B cell (primary cell): ENCODE measurements around the gene CEP164. TPM values are rescaled to one million over a fixed set of nuclear protein-coding genes. Genes with fewer than 3 reads are reported as not detected.

ENCODE experiments used
- ATAC-seq: fragments of 200-7000 bp; cut with Tn5 transposase; one replicate; pipeline ENCODE4 v1.10.0; 2021; ENCODE audit warnings: low read depth, mild to moderate bottlenecking, moderate number of reproducible peaks, moderate library complexity
- CTCF ChIA-PET: fragments of 350-600 bp; sonication (Branson Sonifier 250); formaldehyde crosslinking; loops from one replicate; lab custom pipeline; 2021; ENCODE audit warnings: antibody characterized with exemption, inconsistent platforms; lab: Charles Lee
- POLR2A ChIA-PET: fragments of 350-600 bp; sonication (Branson Sonifier 250); formaldehyde crosslinking; loops from one replicate; lab custom pipeline; 2021; ENCODE audit warnings: antibody characterized with exemption; lab: Charles Lee
- DNase-seq: peaks from one replicate; pipeline ENCODE4 v3.0.0; 2013
- H2AFZ ChIP-seq: 2 replicates; pipeline ENCODE4 v1.6.1; 2012; ENCODE audit warnings: mild to moderate bottlenecking, low read depth, low read length; ENCODE audit not compliant: insufficient read depth, poor library complexity, severe bottlenecking
- H3K27ac ChIP-seq, 2 donors: 1 replicate in 1 of 2; 2 replicates in 1 of 2; pipeline ENCODE4 v1.5.1; 2012 to 2013; ENCODE audit warnings: low read length in 2 of 2, mild to moderate bottlenecking in 2 of 2, moderate library complexity in 1 of 2
- H3K27me3 ChIP-seq, 4 experiments: fragments of 200-600 bp in 1 of 4; sonication (generic) in 1 of 4; replicated peaks in 1 of 4; 1 replicate in 2 of 4; 2 replicates in 2 of 4; pipeline versions ENCODE4 v1.6.1 to v1.7.0; 2013 to 2016; ENCODE audit warnings: low read length in 3 of 4, mild to moderate bottlenecking in 2 of 4, mixed read lengths in 1 of 4, moderate library complexity in 1 of 4; ENCODE audit not compliant: insufficient read depth in 4 of 4, control insufficient read depth in 3 of 4; ENCODE audit errors: control extremely low read depth in 1 of 4
- H3K36me3 ChIP-seq, 2 experiments: replicated peaks in 1 of 2; 1 replicate in 1 of 2; 2 replicates in 1 of 2; pipeline versions ENCODE4 v1.6.1 to v1.7.1; 2013; ENCODE audit warnings: low read length in 1 of 2; ENCODE audit not compliant: insufficient read depth in 2 of 2, control insufficient read depth in 1 of 2; ENCODE audit errors: control extremely low read depth in 1 of 2, extremely low read depth in 1 of 2
- H3K4me1 ChIP-seq, 2 donors: fragments of 200-600 bp in 1 of 2; sonication (generic) in 1 of 2; 1 replicate in 1 of 2; 2 replicates in 1 of 2; pipeline versions ENCODE4 v1.5.1 to v1.6.1; 2013 to 2017; ENCODE audit warnings: low read length in 2 of 2; ENCODE audit not compliant: control insufficient read depth in 2 of 2, insufficient read depth in 2 of 2
- H3K4me2 ChIP-seq: replicated peaks from 2 replicates; pipeline ENCODE3; 2012; ENCODE audit warnings: mild to moderate bottlenecking, low read depth, low read length; ENCODE audit not compliant: poor library complexity, severe bottlenecking
- H3K4me3 ChIP-seq, 5 experiments: fragments of 200-600 bp in 1 of 5; sonication (generic) in 1 of 5; 1 replicate in 3 of 5; 2 replicates in 2 of 5; pipeline versions ENCODE4 v1.5.1 to v1.7.0; 2011 to 2016; ENCODE audit warnings: low read length in 4 of 5, mild to moderate bottlenecking in 4 of 5, low read depth in 2 of 5, control low read depth in 1 of 5, moderate library complexity in 1 of 5; ENCODE audit not compliant: insufficient read depth in 1 of 5; ENCODE audit errors: control extremely low read depth in 1 of 5, extremely low read depth in 1 of 5
- H3K79me2 ChIP-seq: fragments of 200-600 bp; sonication (generic); one replicate; pipeline ENCODE4 v1.6.0; 2016; ENCODE audit warnings: low read length; ENCODE audit not compliant: control insufficient read depth, insufficient read depth
- H3K9ac ChIP-seq: fragments of 200-600 bp; sonication (generic); 2 replicates; pipeline ENCODE4 v1.6.1; 2017; ENCODE audit warnings: mild to moderate bottlenecking, low read length, moderate library complexity
- H3K9me3 ChIP-seq, 3 donors: one replicate each; pipeline versions ENCODE4 v1.6.1 to v1.7.1; 2013; ENCODE audit warnings: low read length in 2 of 3; ENCODE audit not compliant: control insufficient read depth in 2 of 3, insufficient read depth in 1 of 3; ENCODE audit errors: control extremely low read depth in 1 of 3
- H4K20me1 ChIP-seq: 2 replicates; pipeline ENCODE4 v1.6.0; 2012; ENCODE audit warnings: mild to moderate bottlenecking, low read length; ENCODE audit not compliant: insufficient read depth, control insufficient read depth, poor library complexity, severe bottlenecking
- H3K27ac Mint-ChIP-seq: one replicate; pipeline ENCODE4 v1.8.0; 2021; ENCODE audit warnings: mixed read lengths
- H3K27me3 Mint-ChIP-seq: one replicate; pipeline ENCODE4 v1.8.0; 2021; ENCODE audit warnings: mixed read lengths
- H3K4me1 Mint-ChIP-seq: one replicate; pipeline ENCODE4 v1.8.0; 2021; ENCODE audit warnings: mixed read lengths
- H3K4me3 Mint-ChIP-seq: one replicate; pipeline ENCODE4 v1.8.0; 2021; ENCODE audit warnings: mixed read lengths
- H3K9me3 Mint-ChIP-seq: one replicate; pipeline ENCODE4 v1.8.0; 2022; ENCODE audit warnings: mixed read lengths; ENCODE audit not compliant: insufficient read depth
- EZH2 ChIP-seq: IDR thresholded peaks from 2 replicates; pipeline ENCODE4 v1.6.1; 2012; ENCODE audit warnings: borderline replicate concordance, low read depth, mild to moderate bottlenecking, moderate library complexity, low read length; ENCODE audit not compliant: insufficient read depth, poor library complexity, severe bottlenecking
- WGBS: methylation state at CpG from one replicate; pipeline ENCODE4 v1.1.5; 2013; ENCODE audit warnings: missing lambda C conversion rate; ENCODE audit not compliant: insufficient coverage; 5-methylcytosine and 5-hydroxymethylcytosine counted together
- intact Hi-C: fragments of 100-400 bp; cut with micrococcal nuclease; formaldehyde crosslinking; loops from one replicate; pipeline ENCODE4 v1.10.0; 2022
- polyA plus RNA-seq: library from polyadenylated mRNA; depleted of rRNA; stranded (reverse); fragments of >200 nt; gene quantifications from 2 replicates; pipeline ENCODE4 v1.2.3, GENCODE V29; 2012
- total RNA-seq, 2 donors: library from RNA; stranded (reverse); fragments of 120-200 nt in 1 of 2; gene quantifications; 1 replicate in 1 of 2; 2 replicates in 1 of 2; pipeline versions ENCODE4 v1.2.3 to v1.2.4, GENCODE V29; 2013 to 2022
- TF ChIP-seq, protein P1 (sequence below): fragments of 200-600 bp; IDR thresholded peaks from one replicate; pipeline ENCODE4 v1.8.0; 2022; ENCODE audit warnings: antibody characterized with exemption, mild to moderate bottlenecking

Gene CEP164
- total and polyA plus RNA-seq, 2 donors (not counting 1 experiment from before 2014, with no cell fraction given): 31.5 to 54.8 TPM

GRCh38 chr11:117433717-117434116 is 106.1 kb downstream of the CEP164 start:
- no peaks in the 10 kb centered on the region for H3K9me3 Mint-ChIP-seq
- H3K27ac Mint-ChIP-seq: no peak overlapping the region
- Histone ChIP-seq H3K79me2 (no peaks in the 10 kb centered on the region), H3K27ac (no peak overlapping the region), H3K4me3 (no peak overlapping the region), H3K36me3 (no peaks in the 10 kb centered on the region), H3K4me1 (no peaks in the 10 kb centered on the region), H2AFZ (no peak overlapping the region), H3K9ac (no peak overlapping the region), H3K4me2 (no peak overlapping the region), H3K27me3 (peaks cover 0 to 7% (median 0%) of the 10 kb centered on the region in 4 experiments), H4K20me1 (no peaks in the 10 kb centered on the region), H3K9me3 (no peaks in the 10 kb centered on the region)
- TF ChIP-seq EZH2: no peak
- TF ChIP-seq, protein P1, sequence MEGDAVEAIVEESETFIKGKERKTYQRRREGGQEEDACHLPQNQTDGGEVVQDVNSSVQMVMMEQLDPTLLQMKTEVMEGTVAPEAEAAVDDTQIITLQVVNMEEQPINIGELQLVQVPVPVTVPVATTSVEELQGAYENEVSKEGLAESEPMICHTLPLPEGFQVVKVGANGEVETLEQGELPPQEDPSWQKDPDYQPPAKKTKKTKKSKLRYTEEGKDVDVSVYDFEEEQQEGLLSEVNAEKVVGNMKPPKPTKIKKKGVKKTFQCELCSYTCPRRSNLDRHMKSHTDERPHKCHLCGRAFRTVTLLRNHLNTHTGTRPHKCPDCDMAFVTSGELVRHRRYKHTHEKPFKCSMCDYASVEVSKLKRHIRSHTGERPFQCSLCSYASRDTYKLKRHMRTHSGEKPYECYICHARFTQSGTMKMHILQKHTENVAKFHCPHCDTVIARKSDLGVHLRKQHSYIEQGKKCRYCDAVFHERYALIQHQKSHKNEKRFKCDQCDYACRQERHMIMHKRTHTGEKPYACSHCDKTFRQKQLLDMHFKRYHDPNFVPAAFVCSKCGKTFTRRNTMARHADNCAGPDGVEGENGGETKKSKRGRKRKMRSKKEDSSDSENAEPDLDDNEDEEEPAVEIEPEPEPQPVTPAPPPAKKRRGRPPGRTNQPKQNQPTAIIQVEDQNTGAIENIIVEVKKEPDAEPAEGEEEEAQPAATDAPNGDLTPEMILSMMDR: no peak
- peaks cover 14% of the 10 kb centered on the region for H3K27me3 Mint-ChIP-seq
- intact Hi-C loops: no loop called here
- ChIA-PET POLR2A (no interaction called here), CTCF (no interaction called here)
- DNase-seq (no peak), ATAC-seq (no peak)
- no peaks in the 10 kb centered on the region for H3K4me1 Mint-ChIP-seq
- no peak overlapping the region for H3K4me3 Mint-ChIP-seq

GRCh38 chr11:117434481-117434880 is 106.8 kb downstream of the CEP164 start:
- peaks cover 14% of the 10 kb centered on the region for H3K27me3 Mint-ChIP-seq
- H3K27me3 ChIP-seq: peaks cover 0 to 7% (median 0%) of the 10 kb centered on the region in 4 experiments
- no peak overlapping the region for H3K4me3 ChIP-seq
- no peaks in the 10 kb centered on the region for H3K4me1 Mint-ChIP-seq
- no peak overlapping the region for H3K4me3 Mint-ChIP-seq
- WGBS: 87% methylated on average over 1 of the region's 1 CpG
- POLR2A ChIA-PET: no interaction called here
- H3K4me1 ChIP-seq: no peaks in the 10 kb centered on the region
- ATAC-seq: no peak
- H3K9me3 Mint-ChIP-seq: no peaks in the 10 kb centered on the region
- no peak for DNase-seq
- H3K27ac Mint-ChIP-seq: no peak overlapping the region
- no peaks in the 10 kb centered on the region for H3K36me3 ChIP-seq
- H4K20me1 ChIP-seq: no peaks in the 10 kb centered on the region
- no peak overlapping the region for H3K27ac ChIP-seq
- H3K4me2 ChIP-seq: no peak overlapping the region
- H3K79me2 ChIP-seq: no peaks in the 10 kb centered on the region
- TF ChIP-seq, protein P1: no peak
- no peak for TF ChIP-seq EZH2
- intact Hi-C loops: no loop called here
- H3K9ac ChIP-seq: no peak overlapping the region
- H2AFZ ChIP-seq: no peak overlapping the region
- H3K9me3 ChIP-seq: no peaks in the 10 kb centered on the region
- CTCF ChIA-PET: no interaction called here
